SK-N-SH (cell line): ENCODE data around the gene LYPD8. TPM values are rescaled to one million over a fixed set of nuclear protein-coding genes. Genes with fewer than 3 reads are reported as not detected.

ENCODE experiments used
- CTCF ChIA-PET: fragments of 300-600, 350-600 bp; formaldehyde crosslinking; extraction: SDS; loops from one replicate; lab custom pipeline; 2021; lab: Yijun Ruan, JAX
- POLR2A ChIA-PET: fragments of 350-600 bp; sonication (Branson Sonifier 250); formaldehyde crosslinking; extraction: SDS; loops from one replicate; lab custom pipeline; 2020; ENCODE audit warnings: antibody characterized with exemption, inconsistent platforms; lab: Yijun Ruan, JAX
- DNase-seq: peaks from one replicate; pipeline ENCODE4 v3.0.0; 2012
- H2AFZ ChIP-seq: fragments of 200-600 bp; sonication (generic); 2 replicates; pipeline ENCODE4 v1.8.1; 2016; ENCODE audit warnings: antibody characterized with exemption, mild to moderate bottlenecking, low read depth
- H3F3A ChIP-seq: fragments of 200-600 bp; sonication (generic); replicated peaks from 2 replicates; pipeline ENCODE3; 2016; ENCODE audit warnings: antibody characterized with exemption, mild to moderate bottlenecking; ENCODE audit not compliant: insufficient read depth
- H3K27ac ChIP-seq, 2 experiments: fragments of 200-500 bp in 1 of 2; fragments of 200-600 bp in 1 of 2; sonication (Bioruptor generic) in 1 of 2; sonication (generic), shearing (Covaris generic) in 1 of 2; 2 replicates each; pipeline versions ENCODE4 v1.5.1 to v1.6.1; 2014 to 2016; ENCODE audit warnings: low read depth in 2 of 2, inconsistent platforms in 1 of 2, low read length in 1 of 2, mild to moderate bottlenecking in 1 of 2, mixed read lengths in 1 of 2
- H3K27me3 ChIP-seq: fragments of 200-600 bp; sonication (generic), shearing (Covaris generic); 2 replicates; pipeline ENCODE4 v1.6.1; 2016; ENCODE audit warnings: mixed run types; ENCODE audit not compliant: insufficient read depth
- H3K36me3 ChIP-seq, 2 experiments: fragments of 200-500 bp in 1 of 2; fragments of 200-600 bp in 1 of 2; sonication (Bioruptor generic) in 1 of 2; sonication (generic) in 1 of 2; replicated peaks in 1 of 2; 2 replicates each; pipeline versions ENCODE3 to v1.5.1; 2014 to 2016; ENCODE audit warnings: low read length in 1 of 2, mild to moderate bottlenecking in 1 of 2; ENCODE audit not compliant: insufficient read depth in 2 of 2, control insufficient read depth in 1 of 2
- H3K4me1 ChIP-seq, 2 experiments: fragments of 200-500 bp in 1 of 2; fragments of 200-600 bp in 1 of 2; sonication (Bioruptor generic) in 1 of 2; sonication (generic), shearing (Covaris generic) in 1 of 2; 2 replicates each; pipeline versions ENCODE4 v1.5.1 to v1.6.1; 2014 to 2016; ENCODE audit warnings: low read depth in 1 of 2, low read length in 1 of 2, mixed run types in 1 of 2; ENCODE audit not compliant: insufficient read depth in 2 of 2, control insufficient read depth in 1 of 2
- H3K4me2 ChIP-seq: fragments of 200-600 bp; sonication (generic), shearing (Covaris generic); 2 replicates; pipeline ENCODE4 v1.6.1; 2017; ENCODE audit warnings: mixed run types
- H3K4me3 ChIP-seq, 2 experiments: fragments of 200-500 bp in 1 of 2; fragments of 200-600 bp in 1 of 2; sonication (Bioruptor generic) in 1 of 2; sonication (generic), shearing (Covaris generic) in 1 of 2; 2 replicates each; pipeline versions ENCODE4 v1.5.1 to v1.8.1; 2014 to 2016; ENCODE audit warnings: low read depth in 2 of 2, inconsistent platforms in 1 of 2, low read length in 1 of 2, mild to moderate bottlenecking in 1 of 2, mixed read lengths in 1 of 2, moderate library complexity in 1 of 2
- H3K79me2 ChIP-seq: fragments of 200-600 bp; sonication (generic); 2 replicates; pipeline ENCODE4 v1.8.1; 2017; ENCODE audit warnings: mild to moderate bottlenecking; ENCODE audit not compliant: insufficient read depth
- H3K9ac ChIP-seq: fragments of 200-600 bp; sonication (generic); 2 replicates; pipeline ENCODE4 v1.6.1; 2017; ENCODE audit warnings: mixed run types
- H3K9me2 ChIP-seq: fragments of 200-600 bp; sonication (generic); 2 replicates; pipeline ENCODE4 v1.6.1; 2017; ENCODE audit warnings: mixed run types
- H3K9me3 ChIP-seq: fragments of 200-600 bp; sonication (generic); 2 replicates; pipeline ENCODE4 v1.6.1; 2017; ENCODE audit warnings: mixed run types, mild to moderate bottlenecking, moderate library complexity
- H4K20me1 ChIP-seq: fragments of 200-600 bp; sonication (generic); 2 replicates; pipeline ENCODE4 v1.6.1; 2017; ENCODE audit warnings: mild to moderate bottlenecking, mixed run types; ENCODE audit not compliant: insufficient read depth
- CHD2 ChIP-seq: fragments of 150-350 bp; IDR thresholded peaks from 2 replicates; pipeline ENCODE4 v1.6.1; 2018; ENCODE audit warnings: low read length; ENCODE audit not compliant: partially characterized antibody
- EP300 ChIP-seq, 2 experiments: IDR thresholded peaks; 2 replicates each; pipeline versions ENCODE4 v1.4.0 to v1.6.1; 2012; ENCODE audit warnings: borderline replicate concordance in 1 of 2, low read depth in 1 of 2, low read length in 1 of 2
- EZH2phosphoT487 ChIP-seq: fragments of 200-600 bp; sonication (generic); IDR thresholded peaks from 2 replicates; pipeline ENCODE4 v1.6.1; 2017; ENCODE audit warnings: low read depth, mixed run types, mild to moderate bottlenecking, antibody characterized with exemption, moderate library complexity, borderline replicate concordance
- IRF3 ChIP-seq: fragments of 150-350 bp; IDR thresholded peaks from 2 replicates; pipeline ENCODE4 v1.6.1; 2016; ENCODE audit warnings: mild to moderate bottlenecking, low read depth, low read length
- MEF2A ChIP-seq: IDR thresholded peaks from 2 replicates; pipeline ENCODE4 v1.4.0; 2012; ENCODE audit warnings: low read depth, borderline replicate concordance
- NFIC ChIP-seq: IDR thresholded peaks from 2 replicates; pipeline ENCODE4 v1.4.0; 2012; ENCODE audit warnings: borderline replicate concordance
- NRF1 ChIP-seq: IDR thresholded peaks from 2 replicates; pipeline ENCODE4 v1.6.1; 2012; ENCODE audit warnings: low read depth, mild to moderate bottlenecking, low read length
- PBX3 ChIP-seq: IDR thresholded peaks from 2 replicates; pipeline ENCODE4; 2012
- RCOR1 ChIP-seq: fragments of 150-350 bp; IDR thresholded peaks from 2 replicates; pipeline ENCODE4 v1.6.1; 2017; ENCODE audit warnings: antibody characterized with exemption, low read length
- SIN3A ChIP-seq: IDR thresholded peaks from 2 replicates; pipeline ENCODE4 v1.6.1; 2012; ENCODE audit warnings: low read depth, mild to moderate bottlenecking, low read length, moderate library complexity, borderline replicate concordance
- TCF12 ChIP-seq: IDR thresholded peaks from 2 replicates; pipeline ENCODE4 v1.4.0; 2012
- USF2 ChIP-seq: fragments of 150-350 bp; IDR thresholded peaks from 2 replicates; pipeline ENCODE4 v1.6.1; 2017; ENCODE audit warnings: antibody characterized with exemption, low read length, low read depth, borderline replicate concordance
- YY1 ChIP-seq: IDR thresholded peaks from 2 replicates; pipeline ENCODE4 v1.4.0; 2012; ENCODE audit warnings: low read depth, mild to moderate bottlenecking
- ZBTB33 ChIP-seq: IDR thresholded peaks from 2 replicates; pipeline ENCODE4 v1.4.0; 2012; ENCODE audit warnings: low read depth, borderline replicate concordance
- WGBS: methylation state at CpG from one replicate; pipeline ENCODE4 v1.1.6; 2017; ENCODE audit warnings: low lambda C conversion rate; 5-methylcytosine and 5-hydroxymethylcytosine counted together
- polyA plus RNA-seq, 3 experiments: library from polyadenylated mRNA; depleted of rRNA; stranded (reverse); fragments of >200 nt; gene quantifications; 2 replicates each; pipeline ENCODE4 v1.2.3, GENCODE V29; 2012

Gene LYPD8
- polyA plus RNA-seq, 1 of the 3 experiments (the other 2 are of a cell fraction): 1.5 TPM

GRCh38 chr1:248758352-248758751, 2.8 kb upstream of the LYPD8 start (continued):
- TF ChIP-seq ZBTB33 (no peak), EZH2phosphoT487 (no peak)
- TF ChIP-seq, all 33 proteins: peak for 0

GRCh38 chr1:248757784-248758195, 2.2 kb upstream of the LYPD8 start:
- H3K9ac ChIP-seq: no peak overlapping the region
- DNase-seq: no peak
- ChIA-PET CTCF (interaction anchor here (0.8 to 2.4 kb wide), 2 partner anchors 20 to 49 kb away, joined by 3 to 8 read pairs; no protein-coding TSS in a partner anchor), POLR2A (no interaction called here)
- H3K4me2 ChIP-seq: no peak overlapping the region
- WGBS: 27% methylated on average over 5 of the region's 5 CpGs
- H3F3A ChIP-seq: peaks cover 9% of the 10 kb centered on the region
- H3K4me3 ChIP-seq: no peak overlapping the region
- H3K9me2 ChIP-seq: no peaks in the 10 kb centered on the region
- H2AFZ ChIP-seq: no peak overlapping the region
- no peaks in the 10 kb centered on the region for H3K36me3 ChIP-seq
- H3K27ac ChIP-seq: no peak overlapping the region
- H3K27me3 ChIP-seq: no peaks in the 10 kb centered on the region
- H3K79me2 ChIP-seq: no peaks in the 10 kb centered on the region
- H4K20me1 ChIP-seq: no peaks in the 10 kb centered on the region
- no peak for TF ChIP-seq YY1
- no peak for TF ChIP-seq TCF12
- TF ChIP-seq SIN3A: no peak
- TF ChIP-seq RCOR1: no peak
- TF ChIP-seq EZH2phosphoT487: no peak
- TF ChIP-seq NRF1: no peak
- no peak for TF ChIP-seq USF2
- TF ChIP-seq EP300 (IDR thresholded peaks at IDR 0.05; ENCODE audit: borderline replicate concordance in 1 of 2, low read depth in 1 of 2, low read length in 1 of 2): no peak
- TF ChIP-seq NFIC: no peak
- TF ChIP-seq PBX3: no peak
- TF ChIP-seq MEF2A: no peak
- TF ChIP-seq IRF3: no peak
- TF ChIP-seq CHD2: no peak
- TF ChIP-seq, all 33 proteins: peak for 0
- H3K4me1 ChIP-seq: no peaks in the 10 kb centered on the region
- H3K9me3 ChIP-seq: no peaks in the 10 kb centered on the region
